ENCODE results near the gene CRYAB.

Gene CRYAB

DNA sequence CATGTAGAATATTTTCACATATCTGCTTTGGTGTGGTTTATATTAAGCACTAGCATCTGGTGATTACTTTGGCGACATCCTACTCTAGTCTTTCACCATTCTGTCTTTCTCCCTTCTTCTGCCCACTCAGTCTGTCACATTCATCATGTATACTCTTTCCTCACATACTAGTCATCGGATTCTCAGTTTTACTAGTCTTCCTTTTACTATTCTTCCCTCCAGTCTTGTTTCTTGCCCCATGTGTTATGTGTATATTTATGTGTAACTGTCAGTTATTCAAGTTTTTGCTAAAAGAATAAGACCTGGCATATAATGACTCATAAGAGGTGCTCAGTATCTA is 21.0 kb upstream of the CRYAB start:
- DNase-seq (ENCODE audit: low read depth in 1 of 2, low spot score in 1 of 2), result no peak
- Histone ChIP-seq H3K4me3 (replicated peaks; ENCODE audit: insufficient read depth, low read length) (no peak overlapping the region), H3K27ac (replicated peaks) (no peak overlapping the region), H3K27me3 (ENCODE audit: insufficient read depth, poor library complexity, severe bottlenecking) (no peaks in the 10 kb centered on the region)
- TF ChIP-seq GABPA (IDR thresholded peaks at IDR 0.05; ENCODE audit: low read depth), result no peak
- no peak for TF ChIP-seq POLR2AphosphoS5 (IDR thresholded peaks at IDR 0.05; ENCODE audit: low read depth)
- no peak for TF ChIP-seq SPI1 (IDR thresholded peaks at IDR 0.05; ENCODE audit: borderline replicate concordance, low read depth)
- TF ChIP-seq, protein P1, sequence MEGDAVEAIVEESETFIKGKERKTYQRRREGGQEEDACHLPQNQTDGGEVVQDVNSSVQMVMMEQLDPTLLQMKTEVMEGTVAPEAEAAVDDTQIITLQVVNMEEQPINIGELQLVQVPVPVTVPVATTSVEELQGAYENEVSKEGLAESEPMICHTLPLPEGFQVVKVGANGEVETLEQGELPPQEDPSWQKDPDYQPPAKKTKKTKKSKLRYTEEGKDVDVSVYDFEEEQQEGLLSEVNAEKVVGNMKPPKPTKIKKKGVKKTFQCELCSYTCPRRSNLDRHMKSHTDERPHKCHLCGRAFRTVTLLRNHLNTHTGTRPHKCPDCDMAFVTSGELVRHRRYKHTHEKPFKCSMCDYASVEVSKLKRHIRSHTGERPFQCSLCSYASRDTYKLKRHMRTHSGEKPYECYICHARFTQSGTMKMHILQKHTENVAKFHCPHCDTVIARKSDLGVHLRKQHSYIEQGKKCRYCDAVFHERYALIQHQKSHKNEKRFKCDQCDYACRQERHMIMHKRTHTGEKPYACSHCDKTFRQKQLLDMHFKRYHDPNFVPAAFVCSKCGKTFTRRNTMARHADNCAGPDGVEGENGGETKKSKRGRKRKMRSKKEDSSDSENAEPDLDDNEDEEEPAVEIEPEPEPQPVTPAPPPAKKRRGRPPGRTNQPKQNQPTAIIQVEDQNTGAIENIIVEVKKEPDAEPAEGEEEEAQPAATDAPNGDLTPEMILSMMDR (IDR thresholded peaks at IDR 0.05; ENCODE audit: insufficient read depth, low read length), result no peak
- TF ChIP-seq, protein P2, sequence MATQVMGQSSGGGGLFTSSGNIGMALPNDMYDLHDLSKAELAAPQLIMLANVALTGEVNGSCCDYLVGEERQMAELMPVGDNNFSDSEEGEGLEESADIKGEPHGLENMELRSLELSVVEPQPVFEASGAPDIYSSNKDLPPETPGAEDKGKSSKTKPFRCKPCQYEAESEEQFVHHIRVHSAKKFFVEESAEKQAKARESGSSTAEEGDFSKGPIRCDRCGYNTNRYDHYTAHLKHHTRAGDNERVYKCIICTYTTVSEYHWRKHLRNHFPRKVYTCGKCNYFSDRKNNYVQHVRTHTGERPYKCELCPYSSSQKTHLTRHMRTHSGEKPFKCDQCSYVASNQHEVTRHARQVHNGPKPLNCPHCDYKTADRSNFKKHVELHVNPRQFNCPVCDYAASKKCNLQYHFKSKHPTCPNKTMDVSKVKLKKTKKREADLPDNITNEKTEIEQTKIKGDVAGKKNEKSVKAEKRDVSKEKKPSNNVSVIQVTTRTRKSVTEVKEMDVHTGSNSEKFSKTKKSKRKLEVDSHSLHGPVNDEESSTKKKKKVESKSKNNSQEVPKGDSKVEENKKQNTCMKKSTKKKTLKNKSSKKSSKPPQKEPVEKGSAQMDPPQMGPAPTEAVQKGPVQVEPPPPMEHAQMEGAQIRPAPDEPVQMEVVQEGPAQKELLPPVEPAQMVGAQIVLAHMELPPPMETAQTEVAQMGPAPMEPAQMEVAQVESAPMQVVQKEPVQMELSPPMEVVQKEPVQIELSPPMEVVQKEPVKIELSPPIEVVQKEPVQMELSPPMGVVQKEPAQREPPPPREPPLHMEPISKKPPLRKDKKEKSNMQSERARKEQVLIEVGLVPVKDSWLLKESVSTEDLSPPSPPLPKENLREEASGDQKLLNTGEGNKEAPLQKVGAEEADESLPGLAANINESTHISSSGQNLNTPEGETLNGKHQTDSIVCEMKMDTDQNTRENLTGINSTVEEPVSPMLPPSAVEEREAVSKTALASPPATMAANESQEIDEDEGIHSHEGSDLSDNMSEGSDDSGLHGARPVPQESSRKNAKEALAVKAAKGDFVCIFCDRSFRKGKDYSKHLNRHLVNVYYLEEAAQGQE (IDR thresholded peaks at IDR 0.05; ENCODE audit: insufficient replicate concordance, low read depth), result no peak

DNA sequence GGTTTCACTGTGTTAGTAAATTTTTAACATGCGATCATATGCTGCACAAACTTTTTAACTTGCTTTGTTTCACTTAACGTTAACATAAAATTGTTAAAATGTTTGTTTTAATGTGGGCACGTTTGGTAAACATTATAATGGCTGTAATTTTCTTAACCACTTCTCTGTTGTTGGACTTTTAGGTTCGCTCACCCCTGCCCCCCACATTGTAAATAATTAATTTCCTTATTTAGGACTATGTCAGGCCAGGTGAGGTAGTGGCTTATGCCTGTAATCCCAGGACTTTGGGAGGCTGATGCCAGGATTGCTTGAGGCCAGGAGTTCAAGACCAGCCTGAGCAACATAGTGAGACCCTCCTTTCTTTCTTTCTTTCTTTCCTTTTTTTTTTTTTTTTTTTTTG is 18.9 kb upstream of the CRYAB start:
- Histone ChIP-seq H3K4me3 (replicated peaks; ENCODE audit: insufficient read depth, low read length) (no peak overlapping the region), H3K27me3 (ENCODE audit: insufficient read depth, poor library complexity, severe bottlenecking) (no peaks in the 10 kb centered on the region), H3K27ac (replicated peaks) (no peak overlapping the region)
- no peak for DNase-seq (ENCODE audit: low read depth in 1 of 2, low spot score in 1 of 2)
- no peak for TF ChIP-seq SPI1 (IDR thresholded peaks at IDR 0.05; ENCODE audit: borderline replicate concordance, low read depth)
- TF ChIP-seq, protein P1 (IDR thresholded peaks at IDR 0.05; ENCODE audit: insufficient read depth, low read length), result no peak
- TF ChIP-seq, protein P2 (IDR thresholded peaks at IDR 0.05; ENCODE audit: insufficient replicate concordance, low read depth), result no peak
- no peak for TF ChIP-seq POLR2AphosphoS5 (IDR thresholded peaks at IDR 0.05; ENCODE audit: low read depth)

DNA sequence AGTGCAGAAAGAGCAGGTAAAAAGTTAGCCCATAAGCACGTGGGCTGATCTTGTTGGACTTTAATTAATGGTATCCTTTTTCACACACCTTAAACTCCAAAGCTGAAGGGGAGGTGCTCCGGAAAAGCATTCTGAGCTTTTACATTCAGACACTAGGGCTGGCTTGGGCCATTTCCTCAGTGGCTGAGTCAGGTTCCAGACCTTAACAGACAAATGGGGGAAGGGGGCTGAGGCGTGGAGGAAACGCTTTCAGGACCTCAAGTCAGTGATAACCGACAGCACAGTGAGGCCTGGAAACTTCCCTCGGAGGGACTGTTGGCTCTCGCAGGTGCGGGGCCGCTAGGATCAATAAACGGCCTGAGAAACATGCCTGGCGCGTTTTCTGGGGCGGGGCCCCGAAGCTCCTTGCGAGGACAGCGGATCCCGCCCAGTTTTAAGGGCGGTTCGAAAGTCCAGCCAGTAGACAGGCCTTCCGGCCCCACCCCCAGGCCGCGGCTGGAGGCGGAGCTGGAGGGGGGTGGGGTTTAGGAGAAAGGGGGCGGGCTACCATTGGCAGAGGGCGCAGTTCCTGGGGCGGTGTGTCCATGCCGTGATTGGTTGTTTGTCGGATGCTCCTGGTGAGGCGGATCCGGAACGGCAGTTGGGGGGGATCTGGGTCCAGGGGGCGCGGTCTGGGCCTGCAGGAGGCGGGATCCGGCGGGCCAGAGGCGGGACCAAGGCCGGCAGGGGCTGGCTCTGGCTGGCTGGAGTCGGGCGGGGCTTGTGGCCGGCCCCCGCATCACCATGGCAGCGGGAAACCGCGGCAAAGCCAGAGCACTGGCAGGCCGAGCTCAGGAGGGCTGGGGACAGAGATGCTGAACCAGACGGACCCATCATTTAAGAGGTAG is 15.2 kb upstream of the CRYAB start:
- H3K4me3 ChIP-seq (replicated peaks; ENCODE audit: insufficient read depth, low read length), result peak overlapping the region; percentile 48
- H3K27ac ChIP-seq (replicated peaks), result peak overlapping the region; percentile 70
- peak; percentile 89 to 95 for DNase-seq (ENCODE audit: low read depth in 1 of 2, low spot score in 1 of 2)
- H3K27me3 ChIP-seq (ENCODE audit: insufficient read depth, poor library complexity, severe bottlenecking), result no peaks in the 10 kb centered on the region
- TF ChIP-seq, protein P2 (IDR thresholded peaks at IDR 0.05; ENCODE audit: insufficient replicate concordance, low read depth), result peak; percentile 37
- TF ChIP-seq, protein P1 (IDR thresholded peaks at IDR 0.05; ENCODE audit: insufficient read depth, low read length), result no peak
- TF ChIP-seq GABPA (IDR thresholded peaks at IDR 0.05; ENCODE audit: low read depth), result no peak
- TF ChIP-seq SPI1 (IDR thresholded peaks at IDR 0.05; ENCODE audit: borderline replicate concordance, low read depth), result no peak
- TF ChIP-seq POLR2AphosphoS5 (IDR thresholded peaks at IDR 0.05; ENCODE audit: low read depth), result peak; percentile 70
